Activated CD4-positive, alpha-beta T cell treated with anti-CD3 and anti-CD28 coated beads for 48 hours (primary cell): ENCODE results near the gene ARL6IP5.

ENCODE experiments used
- DNase-seq: peaks from one replicate; pipeline ENCODE4 v3.0.0-alpha.2; 2020

ARL6IP5 gene

DNA sequence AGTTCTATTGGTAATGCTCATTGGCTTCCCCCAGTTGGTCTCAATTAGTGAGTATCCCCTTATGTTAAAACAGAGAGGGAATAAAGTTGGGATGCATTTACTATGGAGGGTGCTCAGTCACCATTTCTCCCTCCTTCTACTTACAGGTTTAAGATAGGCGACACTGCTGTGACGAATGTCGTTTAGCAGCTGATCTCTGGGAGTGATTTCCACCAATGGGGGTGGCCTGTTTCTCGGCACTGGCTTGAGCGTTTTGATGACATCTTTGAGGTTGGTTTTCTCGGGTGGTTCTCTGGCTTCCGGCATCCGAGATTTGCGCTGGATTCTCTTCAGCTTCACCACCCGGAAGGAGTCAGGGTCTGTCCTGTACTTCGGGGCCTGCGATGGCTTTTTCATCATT is 33.8 kb downstream of the ARL6IP5 start:
- DNase-seq, result no peak

DNA sequence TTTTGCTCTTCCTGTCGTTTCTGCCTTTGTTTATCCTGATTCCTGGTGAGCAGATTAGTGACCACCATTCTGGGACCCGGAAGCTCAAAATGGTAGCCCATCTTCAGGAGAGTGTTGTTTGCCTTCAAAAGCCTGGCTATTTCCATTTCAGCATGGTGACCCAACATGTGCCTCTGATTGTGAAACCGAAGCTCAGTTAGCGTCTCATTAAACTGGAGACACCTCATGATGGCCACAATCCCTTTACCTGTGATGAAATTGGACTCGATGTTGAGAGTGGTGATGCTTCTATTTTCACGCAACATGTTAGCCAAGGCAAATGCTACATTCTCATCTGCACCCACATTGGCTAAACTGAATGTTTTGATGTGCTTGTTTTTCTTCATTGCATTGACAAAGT is 34.4 kb downstream of the ARL6IP5 start:
- no peak for DNase-seq

DNA sequence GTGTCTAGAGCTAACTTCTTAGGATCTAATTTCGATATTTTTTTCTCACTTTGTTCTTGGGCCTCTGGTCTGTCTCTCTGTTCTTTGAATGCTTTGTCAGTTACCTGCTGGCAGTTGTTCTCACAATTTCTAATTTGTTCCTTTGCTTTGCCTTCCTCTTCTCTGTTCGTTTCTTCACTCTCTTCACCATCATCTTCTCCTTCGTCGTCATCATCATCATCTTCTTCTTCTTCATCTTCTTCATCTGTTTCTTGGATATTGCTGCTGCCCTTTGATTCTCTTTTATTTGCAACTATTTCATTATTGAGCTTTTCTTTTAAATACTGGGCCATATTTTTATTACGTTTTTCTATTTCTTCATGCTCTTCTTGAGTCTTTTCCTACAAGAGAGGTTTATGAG is 34.9 kb downstream of the ARL6IP5 start:
- DNase-seq, result no peak

DNA sequence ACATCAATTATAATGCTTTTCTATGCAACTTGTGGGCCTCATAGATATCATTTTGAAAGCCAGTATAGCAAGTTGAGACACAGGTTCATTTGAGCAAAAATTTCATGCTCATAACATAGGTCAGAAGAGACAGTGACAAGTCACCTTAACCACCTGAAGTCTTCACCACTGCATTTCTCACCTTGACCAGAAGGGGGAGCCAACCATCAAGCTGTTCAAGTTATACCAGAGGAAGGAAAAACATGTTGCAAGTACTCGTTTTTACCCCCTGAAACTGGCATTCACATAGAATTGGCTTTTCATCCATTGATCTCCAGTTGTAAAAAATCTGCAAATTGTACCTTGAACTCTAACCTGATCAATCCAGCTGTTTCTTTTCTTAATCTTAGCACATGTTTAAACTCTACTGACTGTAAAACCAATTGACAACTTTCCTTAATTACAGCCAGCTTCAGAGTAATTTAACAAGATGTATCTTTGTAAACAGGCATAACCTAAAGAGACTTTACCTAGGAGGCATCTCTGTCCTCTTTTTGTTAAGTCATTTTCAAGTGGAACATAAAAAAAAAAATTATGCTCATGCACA is 36.2 kb downstream of the ARL6IP5 start:
- DNase-seq, result peak; percentile 88

DNA sequence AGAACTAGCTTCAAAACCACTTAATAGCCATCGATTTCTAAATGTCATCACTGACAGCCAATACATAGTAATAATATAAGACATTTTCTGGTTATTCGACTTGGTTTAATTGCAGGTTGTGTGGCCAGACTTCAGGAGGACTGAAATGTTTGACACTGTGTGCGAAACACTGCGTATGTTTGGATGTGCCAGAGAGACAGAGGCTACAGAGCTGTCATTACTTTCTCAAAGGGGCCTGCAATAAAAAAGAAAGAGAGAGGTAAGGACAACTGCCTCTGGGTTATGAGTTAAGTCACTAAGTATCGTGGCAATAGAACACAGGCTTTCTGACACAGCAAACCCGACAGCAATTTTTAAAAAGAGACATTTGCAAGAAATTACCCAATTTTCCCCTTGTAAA is 36.8 kb downstream of the ARL6IP5 start:
- no peak for DNase-seq

DNA sequence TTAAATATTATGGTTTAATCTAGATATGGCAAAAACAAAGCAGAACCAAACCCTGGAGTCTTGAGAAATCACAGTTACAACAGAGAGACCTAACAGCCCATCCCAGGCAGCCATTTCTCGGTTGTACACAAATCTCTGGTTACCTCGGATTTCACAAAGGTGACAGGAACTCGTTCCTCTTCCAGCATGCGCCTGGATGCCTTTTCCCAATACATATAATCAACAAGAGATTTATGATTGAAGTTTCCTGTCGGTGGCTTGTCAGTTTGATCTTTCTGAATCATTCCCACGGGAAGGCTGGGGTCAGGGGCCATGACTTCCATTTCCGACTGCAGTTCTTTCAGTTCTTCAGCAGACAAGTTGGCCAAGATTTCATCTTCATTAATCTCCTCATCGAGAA is 37.2 kb downstream of the ARL6IP5 start:
- DNase-seq, result no peak

DNA sequence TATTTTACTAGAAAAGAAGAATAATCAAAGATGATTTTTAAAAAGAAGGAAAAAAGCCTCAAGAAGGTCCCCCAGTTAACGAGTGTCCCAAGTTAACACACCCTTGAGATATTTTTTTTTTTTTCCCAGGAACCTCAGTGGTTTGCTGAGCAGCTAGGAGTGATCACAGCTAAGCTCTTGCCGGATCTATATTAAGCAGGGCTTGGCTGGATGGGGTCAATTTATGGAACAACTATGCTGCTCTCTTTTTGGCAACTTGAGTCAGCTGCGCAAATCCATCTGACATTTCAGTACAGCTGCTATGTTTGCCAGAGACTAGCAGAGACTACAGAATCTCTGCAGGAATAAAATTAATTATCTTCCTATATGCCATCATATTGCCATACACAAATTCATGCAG is 37.7 kb downstream of the ARL6IP5 start, which contains the start of gene LMOD3:
TSS of gene LMOD3 (minus strand) at position 193 of the 400 bp plus-strand sequence. CDS start 209 bp downstream, outside the sequence.
- no peak for DNase-seq

DNA sequence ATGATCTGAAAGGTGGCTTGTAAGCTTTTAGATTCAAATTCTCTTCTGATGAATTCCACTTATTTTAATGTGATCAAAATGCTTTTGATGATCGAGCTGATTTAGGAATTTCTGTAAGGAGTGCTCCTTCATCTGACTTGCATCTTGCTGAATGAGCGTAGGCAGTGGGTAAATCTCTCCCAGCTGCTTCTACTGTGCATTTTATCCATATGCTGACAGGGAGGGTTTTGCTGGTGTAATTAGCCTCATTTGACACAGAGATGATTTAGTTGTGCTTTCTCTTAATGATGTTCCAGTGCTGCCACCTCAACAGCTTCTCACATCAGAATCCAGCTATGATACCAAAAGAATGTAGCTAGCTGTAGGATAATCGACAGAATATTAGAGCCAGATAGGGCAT is 41.5 kb downstream of the ARL6IP5 start:
- no peak for DNase-seq

DNA sequence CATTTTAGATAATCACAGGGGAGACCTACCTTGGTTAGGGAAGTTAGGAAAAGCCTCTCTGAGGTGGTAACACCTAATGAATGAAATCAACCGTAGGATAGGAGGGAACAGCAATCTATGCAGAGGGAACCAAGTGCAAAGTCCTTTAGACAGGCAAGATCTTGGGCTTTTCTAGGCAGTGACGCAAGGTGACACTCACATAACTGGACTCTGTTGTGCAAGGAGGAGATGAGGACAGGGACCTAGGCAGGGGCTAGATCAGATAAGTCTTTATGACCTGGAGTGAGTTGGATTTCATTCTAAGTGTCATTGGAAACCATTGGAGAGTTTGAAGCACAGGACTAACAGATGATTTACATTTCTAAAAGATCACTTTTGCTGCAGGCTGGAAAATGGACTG is 42.3 kb downstream of the ARL6IP5 start:
- no peak for DNase-seq

DNA sequence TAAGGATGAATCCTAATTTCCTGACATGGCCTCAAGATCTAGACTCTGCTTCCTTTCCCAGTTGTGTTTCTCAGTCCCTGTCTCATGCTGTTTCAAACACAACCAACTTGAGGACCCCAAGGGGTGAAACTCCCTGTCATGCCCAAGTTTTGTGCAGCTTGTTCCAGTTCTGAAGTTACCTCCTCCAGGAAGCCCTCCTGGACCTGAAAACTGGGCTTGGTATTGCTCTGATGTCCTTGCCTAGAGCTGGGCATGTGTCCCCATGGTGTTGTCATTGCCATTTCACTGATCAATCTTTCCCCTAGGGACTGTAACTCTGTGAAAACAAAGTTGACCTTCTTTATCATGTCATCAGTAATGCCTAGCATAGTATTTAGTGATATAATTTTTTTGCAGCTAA is 43.8 kb downstream of the ARL6IP5 start:
- DNase-seq, result no peak

DNA sequence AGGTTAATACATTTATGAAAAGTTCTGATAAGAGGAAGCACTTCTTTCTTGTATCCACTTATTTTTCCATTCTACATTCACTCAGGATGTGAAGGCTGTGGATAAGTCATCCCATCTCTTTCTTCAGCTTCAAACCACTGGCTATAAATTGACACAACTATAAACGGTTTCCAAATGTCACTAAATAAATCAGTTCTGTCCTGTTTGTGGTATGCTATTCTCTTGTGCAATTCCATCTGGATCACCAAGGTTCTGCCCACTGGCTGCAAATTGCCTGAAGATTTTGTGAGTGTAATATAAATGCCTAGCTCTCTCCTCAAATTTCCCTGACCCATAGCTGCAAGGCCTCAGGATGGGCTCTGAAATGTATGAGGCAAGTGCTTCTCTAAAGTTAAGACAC is 44.8 kb downstream of the ARL6IP5 start:
- no peak for DNase-seq

DNA sequence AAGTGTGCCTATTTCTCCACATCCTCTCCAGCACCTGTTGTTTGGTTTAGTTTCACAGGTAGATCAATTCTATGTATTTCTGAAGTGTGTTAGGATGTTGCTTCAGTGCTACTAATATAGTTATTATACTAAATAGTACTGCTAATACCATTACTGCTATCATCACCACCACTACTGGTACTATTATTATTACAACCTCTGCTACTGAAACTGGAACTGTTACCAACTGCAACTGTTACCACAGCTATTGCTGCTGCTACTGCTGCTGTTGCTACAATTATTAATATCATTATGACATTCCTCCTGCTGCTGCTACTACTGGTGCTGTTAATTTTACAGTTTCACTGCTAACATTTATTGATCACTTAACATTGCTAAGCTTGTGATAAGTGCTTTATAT is 46.0 kb downstream of the ARL6IP5 start:
- DNase-seq, result no peak

DNA sequence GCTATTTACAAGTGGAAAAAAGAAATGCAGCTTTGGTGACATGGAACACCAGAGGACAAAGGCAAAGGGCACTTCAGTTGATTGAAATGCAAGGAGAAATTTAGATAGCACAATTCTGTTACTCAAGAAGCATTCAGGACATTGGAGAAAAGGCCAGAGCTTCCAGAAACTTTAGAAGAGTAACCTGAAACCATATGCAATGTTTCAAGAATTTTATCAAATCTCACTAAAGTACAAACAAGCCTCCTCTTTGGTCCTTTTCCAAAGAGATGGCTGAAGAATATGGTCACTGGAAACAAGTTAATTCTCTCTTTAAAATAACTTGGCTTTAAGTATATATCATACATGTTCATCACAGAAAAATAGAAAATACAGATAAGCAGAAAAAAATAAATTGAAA is 52.3 kb downstream of the ARL6IP5 start:
- DNase-seq, result no peak

DNA sequence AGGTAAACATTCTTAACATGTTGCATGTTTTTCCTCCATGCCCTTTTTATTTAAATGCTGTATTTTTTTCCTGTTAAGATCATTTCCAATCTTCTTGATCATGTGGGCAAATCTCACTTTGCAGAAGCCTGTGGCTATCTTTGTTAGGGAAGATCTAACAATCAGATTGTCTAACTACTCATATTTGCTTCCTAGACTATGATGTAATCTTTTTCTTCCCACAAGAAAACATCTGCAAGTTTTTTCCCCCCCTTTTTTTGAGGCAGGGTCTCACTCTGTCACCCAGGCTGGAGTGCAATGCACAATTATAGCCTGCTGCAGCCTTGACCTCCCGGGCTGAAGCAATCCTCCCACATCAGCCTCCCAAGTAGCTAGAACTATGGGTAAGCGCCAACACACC is 52.7 kb downstream of the ARL6IP5 start:
- no peak for DNase-seq

DNA sequence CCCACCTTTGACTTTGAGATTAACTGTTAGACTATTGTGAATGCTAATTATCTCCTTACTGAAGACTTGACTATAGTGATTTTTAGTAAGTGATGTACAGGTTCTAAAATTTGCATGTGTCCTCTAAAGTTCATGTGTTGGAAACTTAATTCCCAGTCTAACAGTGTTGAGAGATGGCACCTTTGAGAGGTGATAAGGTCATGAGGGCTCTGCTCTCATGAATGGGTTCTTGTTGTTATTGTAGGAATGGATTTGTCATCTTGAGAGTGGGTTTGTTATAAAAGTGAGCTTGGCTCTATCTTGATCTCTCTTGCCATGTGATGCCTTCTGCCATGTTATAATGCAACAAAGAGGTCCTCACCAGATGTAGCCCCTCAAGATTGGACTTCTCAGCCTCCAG is 56.6 kb downstream of the ARL6IP5 start:
- no peak for DNase-seq

DNA sequence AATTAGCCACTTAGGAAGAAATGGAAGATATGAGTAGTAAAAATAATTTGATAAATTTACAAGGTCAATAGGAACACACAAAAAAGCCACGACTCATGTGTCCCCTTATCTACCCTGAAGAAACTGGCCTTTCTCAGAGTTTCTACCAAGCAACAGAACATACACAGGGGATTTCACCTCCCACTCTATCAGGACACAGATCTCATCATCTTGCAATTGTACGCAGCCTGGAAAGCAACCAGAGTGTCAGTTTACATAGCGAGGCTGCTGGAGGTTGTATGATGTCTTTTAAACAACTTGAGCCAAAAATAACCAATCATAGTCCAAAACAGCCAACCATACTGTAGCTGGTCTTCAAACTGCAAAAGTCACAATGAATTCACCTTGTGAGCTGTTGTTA is 57.4 kb downstream of the ARL6IP5 start:
- DNase-seq, result no peak

DNA sequence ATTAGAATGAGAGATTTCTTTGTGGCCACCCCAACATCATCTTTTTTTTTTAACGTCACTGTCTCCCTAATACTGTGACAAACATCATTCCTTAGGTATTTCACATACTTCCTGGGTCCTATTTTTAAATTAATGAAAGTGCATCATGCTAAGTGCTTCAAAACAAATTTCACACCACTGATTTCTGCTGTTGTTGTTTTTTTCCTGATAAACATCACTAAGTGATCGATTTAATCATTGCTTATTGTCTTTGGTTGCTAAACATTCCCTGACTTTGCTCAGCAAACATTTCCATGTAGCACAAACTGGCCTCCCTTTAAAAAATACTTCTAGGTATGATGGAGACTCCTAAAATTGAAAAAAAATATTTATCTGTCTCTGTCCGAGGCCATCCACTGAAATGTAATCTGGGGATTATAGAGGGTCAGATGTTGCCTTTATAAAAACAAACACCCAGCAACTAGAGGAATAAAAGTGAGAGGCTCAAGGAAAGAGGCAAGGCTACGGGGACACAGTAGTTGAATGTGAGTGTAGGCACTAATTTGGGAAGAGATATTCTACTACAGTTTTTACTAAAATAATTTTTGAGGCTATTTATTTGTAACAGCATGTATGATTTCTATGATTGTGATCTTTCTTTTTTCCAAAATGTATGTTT is 58.2 kb downstream of the ARL6IP5 start:
- DNase-seq, result no peak

DNA sequence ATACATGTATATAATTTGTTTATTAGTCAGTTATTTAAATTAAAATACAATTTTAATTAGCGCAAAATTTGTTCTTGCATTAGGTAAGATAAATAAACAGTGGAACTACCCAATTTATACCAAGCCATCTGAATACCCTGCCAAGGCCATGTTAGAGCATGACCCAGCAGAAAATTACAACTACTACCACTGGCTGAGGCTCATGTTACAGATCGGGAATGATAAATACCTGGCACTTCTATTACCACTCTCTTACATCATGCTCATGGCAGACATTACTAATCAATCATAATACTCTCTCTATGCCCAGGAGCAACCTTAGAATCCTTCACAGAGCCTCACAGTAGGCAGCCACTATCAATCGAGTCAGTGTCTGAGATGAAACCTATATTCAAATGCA is 58.9 kb downstream of the ARL6IP5 start:
- no peak for DNase-seq

DNA sequence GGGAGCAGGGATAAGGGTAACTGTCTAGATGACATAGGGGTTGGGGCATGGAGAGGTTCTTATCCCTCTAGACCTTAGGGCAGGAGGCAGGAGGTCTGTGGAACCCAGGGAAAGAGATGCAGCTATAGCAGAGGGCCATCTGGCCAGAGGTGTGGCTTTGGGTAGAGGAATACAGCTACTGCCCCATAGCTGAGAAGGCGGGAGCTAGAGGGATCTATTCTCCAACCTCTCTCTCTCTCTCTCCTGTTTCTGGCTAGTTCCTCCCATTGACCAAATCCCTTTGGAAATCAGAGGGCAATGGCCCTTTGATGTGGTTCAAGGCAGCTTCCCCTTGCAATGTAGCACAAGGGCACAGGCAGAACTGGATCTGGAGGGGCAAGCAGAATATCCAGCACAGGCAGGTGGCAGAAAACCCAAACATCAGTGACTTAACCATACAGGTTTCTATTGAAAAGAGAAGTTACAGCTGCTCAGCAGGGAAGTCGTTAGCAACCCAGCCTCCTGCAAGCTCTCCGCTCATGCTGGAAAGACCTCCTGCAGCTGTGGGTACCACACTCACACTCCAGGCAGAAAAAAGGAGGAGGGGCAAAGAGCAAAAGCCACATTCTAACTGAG is 60.0 kb downstream of the ARL6IP5 start:
- no peak for DNase-seq

DNA sequence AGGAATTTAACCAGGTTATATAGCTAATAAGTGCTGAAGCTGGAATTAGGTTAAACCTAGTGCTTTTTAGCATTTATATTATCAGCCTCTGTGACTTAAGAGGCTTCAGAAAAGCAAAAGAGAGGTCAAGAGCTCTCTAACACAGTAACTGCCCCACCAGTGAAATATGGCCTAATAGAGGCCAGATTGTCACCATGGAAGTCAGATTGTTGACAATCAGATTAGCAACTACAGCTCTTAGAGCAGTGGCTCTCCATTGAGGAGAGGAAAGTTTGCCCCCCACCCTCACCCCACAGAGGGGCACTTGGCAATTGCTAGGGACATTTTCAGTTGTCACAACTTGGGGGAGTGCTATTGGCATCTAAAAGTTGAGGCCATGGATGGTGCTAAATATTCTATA is 61.0 kb downstream of the ARL6IP5 start:
- no peak for DNase-seq

DNA sequence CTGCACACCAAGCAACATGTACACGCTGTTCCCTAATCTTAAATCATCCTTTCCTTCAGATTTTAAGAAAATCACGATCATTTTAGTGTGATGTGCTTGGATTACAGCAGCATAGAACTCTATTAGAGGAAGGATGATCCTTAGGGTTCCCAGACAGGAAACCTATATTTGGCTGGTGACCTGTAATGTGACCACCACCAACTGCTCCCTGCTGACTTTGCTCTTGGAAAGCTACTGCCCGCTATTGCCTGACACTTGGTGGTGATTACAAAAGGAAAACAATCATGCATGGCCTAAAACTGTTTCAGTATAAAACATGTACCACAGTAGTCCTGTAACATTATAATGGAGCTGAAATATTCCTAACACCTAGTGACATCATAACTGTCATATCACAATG is 64.8 kb downstream of the ARL6IP5 start:
- DNase-seq, result no peak
